Activated naive CD8-positive, alpha-beta T cell (primary cell): Measurements from ENCODE around the gene LHCGR.
"Not testable (repeated sequence)": the region's sequence is repeated elsewhere in the genome, so short reads cannot be mapped to it uniquely, and the experiment has no call there.

Experiments
- H3K27ac Mint-ChIP-seq: one replicate; pipeline ENCODE4 v1.8.0; 2021; ENCODE audit warnings: mixed read lengths
- H3K27me3 Mint-ChIP-seq: one replicate; pipeline ENCODE4 v1.8.0; 2021; ENCODE audit warnings: mixed read lengths
- H3K36me3 Mint-ChIP-seq: one replicate; pipeline ENCODE4 v1.8.0; 2021; ENCODE audit warnings: mixed read lengths
- H3K4me1 Mint-ChIP-seq: one replicate; pipeline ENCODE4 v1.8.0; 2021; ENCODE audit warnings: low read depth, mixed read lengths
- H3K4me3 Mint-ChIP-seq: one replicate; pipeline ENCODE4 v1.8.0; 2021; ENCODE audit warnings: mild to moderate bottlenecking, mixed read lengths
- H3K9me3 Mint-ChIP-seq: one replicate; pipeline ENCODE4 v1.8.0; 2021; ENCODE audit warnings: low read depth, mixed read lengths

Gene LHCGR

GRCh38 chr2:48759682-48760081 lies 4.2 kb upstream of the LHCGR start:
- no peak overlapping the region for H3K27ac Mint-ChIP-seq
- H3K4me1 Mint-ChIP-seq = no peaks in the 10 kb centered on the region
- H3K9me3 Mint-ChIP-seq = peaks cover 14% of the 10 kb centered on the region
- peaks cover 3% of the 10 kb centered on the region for H3K36me3 Mint-ChIP-seq
- H3K4me3 Mint-ChIP-seq = no peak overlapping the region
- H3K27me3 Mint-ChIP-seq = peaks cover 11% of the 10 kb centered on the region

GRCh38 chr2:48756289-48756688 lies 765 bp upstream of the LHCGR start:
- Mint-ChIP-seq H3K4me1 (no peaks in the 10 kb centered on the region), H3K27ac (no peak overlapping the region), H3K27me3 (peaks cover 14% of the 10 kb centered on the region)

DNA sequence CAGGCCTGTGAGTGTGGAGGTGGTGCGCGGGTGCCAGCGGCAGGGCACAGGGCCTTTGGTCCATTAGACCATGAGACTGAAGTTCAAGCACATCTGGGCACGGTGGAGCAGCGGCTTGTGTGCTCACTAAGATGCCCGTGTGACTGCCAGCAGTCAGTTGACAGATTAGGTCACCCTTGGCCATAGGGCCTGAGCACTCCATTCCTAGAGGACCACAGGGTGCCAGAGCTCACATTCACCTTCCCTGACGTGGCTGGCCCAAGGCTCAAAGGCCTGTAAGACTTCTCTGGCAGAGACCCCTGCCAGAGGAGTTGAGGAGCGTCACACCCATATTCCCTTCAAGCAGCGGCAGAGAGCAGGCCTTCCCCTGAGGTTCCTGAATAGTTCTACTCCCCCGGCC lies 650 bp downstream of the LHCGR start:
- Mint-ChIP-seq H3K4me1 (no peaks in the 10 kb centered on the region), H3K27ac (no peak overlapping the region), H3K36me3 (no peaks in the 10 kb centered on the region), H3K27me3 (peaks cover 14% of the 10 kb centered on the region), H3K4me3 (no peak overlapping the region), H3K9me3 (peaks cover 6% of the 10 kb centered on the region)

More at GRCh38 chr2:48756289-48756688, 765 bp upstream of the LHCGR start:
- H3K36me3 Mint-ChIP-seq = no peaks in the 10 kb centered on the region
- H3K4me3 Mint-ChIP-seq = no peak overlapping the region
- H3K9me3 Mint-ChIP-seq = peaks cover 6% of the 10 kb centered on the region

- H3K27me3 Mint-ChIP-seq = peaks cover 17% of the 10 kb centered on the region
- no peak overlapping the region for H3K4me3 Mint-ChIP-seq
- H3K4me1 Mint-ChIP-seq = no peaks in the 10 kb centered on the region
Observed at GRCh38 chr2:48753228-48753627, 2.3 kb downstream of the LHCGR start.

DNA sequence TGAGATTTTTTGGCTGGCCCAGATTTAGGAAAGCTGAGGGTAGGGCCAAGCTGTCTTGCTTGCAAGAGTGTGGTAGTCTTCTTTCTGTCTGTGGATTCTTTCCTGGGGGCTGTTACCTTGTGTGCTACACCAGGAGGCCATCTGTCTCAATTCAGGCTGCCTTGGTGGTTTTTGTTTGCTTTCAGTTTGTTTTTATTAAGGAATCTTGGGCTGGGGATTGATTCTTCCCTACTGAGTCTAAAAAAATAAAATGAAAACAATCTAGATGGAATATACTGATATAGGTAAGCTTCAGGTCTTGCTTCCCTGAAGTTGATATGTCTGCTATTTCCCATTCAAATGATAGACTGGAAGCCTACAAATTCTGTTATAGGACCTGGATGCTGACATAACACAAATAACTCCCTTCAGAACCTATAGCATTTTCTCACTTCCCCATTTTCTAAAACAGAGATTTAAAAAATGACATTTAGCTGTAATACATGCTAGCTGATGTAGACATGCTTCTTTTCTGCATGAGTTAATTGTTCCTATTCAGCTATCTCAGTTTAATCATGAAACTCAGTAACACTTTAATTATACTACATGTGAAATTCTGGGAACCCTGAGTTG lies 5.3 kb downstream of the LHCGR start:
- Mint-ChIP-seq H3K27ac (no peak overlapping the region), H3K9me3 (no peaks in the 10 kb centered on the region), H3K27me3 (peaks cover 10% of the 10 kb centered on the region), H3K4me3 (no peak overlapping the region), H3K4me1 (no peaks in the 10 kb centered on the region), H3K36me3 (no peaks in the 10 kb centered on the region)

More at GRCh38 chr2:48753228-48753627, 2.3 kb downstream of the LHCGR start:
- H3K36me3 Mint-ChIP-seq = no peaks in the 10 kb centered on the region
- peaks cover 6% of the 10 kb centered on the region for H3K9me3 Mint-ChIP-seq
- H3K27ac Mint-ChIP-seq = no peak overlapping the region

- H3K9me3 Mint-ChIP-seq = no peaks in the 10 kb centered on the region
- H3K27ac Mint-ChIP-seq = no peak overlapping the region
- no peaks in the 10 kb centered on the region for H3K36me3 Mint-ChIP-seq
- peaks cover 10% of the 10 kb centered on the region for H3K27me3 Mint-ChIP-seq
- H3K4me3 Mint-ChIP-seq = no peak overlapping the region
- no peaks in the 10 kb centered on the region for H3K4me1 Mint-ChIP-seq
Observed at GRCh38 chr2:48749291-48750127, 6.0 kb downstream of the LHCGR start.

- Mint-ChIP-seq H3K27ac (no peak overlapping the region), H3K4me1 (no peaks in the 10 kb centered on the region), H3K27me3 (peaks cover 7% of the 10 kb centered on the region), H3K9me3 (no peaks in the 10 kb centered on the region), H3K36me3 (no peaks in the 10 kb centered on the region), H3K4me3 (no peak overlapping the region)
Observed at GRCh38 chr2:48747319-48747718, 8.2 kb downstream of the LHCGR start.

GRCh38 chr2:48739236-48739635 lies 16.3 kb downstream of the LHCGR start:
- not testable (repeated sequence) for H3K4me1 Mint-ChIP-seq, H3K4me3 Mint-ChIP-seq, H3K27ac Mint-ChIP-seq, H3K36me3 Mint-ChIP-seq, H3K9me3 Mint-ChIP-seq
- peaks cover 14% of the 10 kb centered on the region for H3K27me3 Mint-ChIP-seq

DNA sequence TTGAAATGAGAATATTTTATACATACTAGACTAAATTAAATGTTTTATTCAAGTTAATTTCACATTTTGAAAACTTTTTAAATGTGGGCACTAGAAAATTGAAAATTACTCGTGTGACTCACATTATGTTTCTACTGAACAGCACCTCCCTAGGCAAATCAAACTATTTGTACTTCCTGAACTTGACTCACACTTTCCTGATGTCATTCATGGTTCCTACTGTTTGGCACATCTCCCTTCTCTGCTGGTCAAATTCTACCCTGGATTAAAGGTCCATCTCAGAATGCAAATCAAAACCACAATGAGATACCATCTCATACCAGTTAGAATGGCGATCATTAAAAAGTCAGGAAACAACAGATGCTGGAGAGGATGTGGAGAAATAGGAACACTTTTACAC lies 16.7 kb downstream of the LHCGR start:
- H3K36me3 Mint-ChIP-seq = no peaks in the 10 kb centered on the region
- no peak overlapping the region for H3K27ac Mint-ChIP-seq
- H3K4me3 Mint-ChIP-seq = no peak overlapping the region
- no peaks in the 10 kb centered on the region for H3K9me3 Mint-ChIP-seq
- peaks cover 14% of the 10 kb centered on the region for H3K27me3 Mint-ChIP-seq
- H3K4me1 Mint-ChIP-seq = no peaks in the 10 kb centered on the region

DNA sequence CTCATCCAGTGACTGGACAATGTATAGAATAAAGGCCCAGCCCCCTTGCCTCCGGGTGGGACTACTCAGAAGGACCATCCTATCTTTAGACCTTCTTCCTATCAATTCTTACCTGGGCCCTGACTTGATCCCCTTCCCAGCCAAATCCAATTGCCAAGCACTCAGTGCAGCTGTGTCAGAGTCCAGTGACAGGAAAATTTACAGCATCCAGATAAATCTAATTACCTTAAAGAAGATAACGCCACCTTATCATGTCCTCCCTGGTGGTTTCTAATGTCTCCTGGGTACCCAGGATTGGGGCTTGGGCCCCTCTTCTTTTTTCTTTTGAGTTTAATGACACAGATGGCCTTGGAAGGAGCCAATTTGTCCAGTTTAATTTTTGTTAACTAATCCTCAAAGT lies 19.3 kb downstream of the LHCGR start:
- Mint-ChIP-seq H3K27me3 (peaks cover 17% of the 10 kb centered on the region), H3K9me3 (no peaks in the 10 kb centered on the region), H3K4me1 (no peaks in the 10 kb centered on the region), H3K4me3 (no peak overlapping the region), H3K36me3 (no peaks in the 10 kb centered on the region), H3K27ac (no peak overlapping the region)

DNA sequence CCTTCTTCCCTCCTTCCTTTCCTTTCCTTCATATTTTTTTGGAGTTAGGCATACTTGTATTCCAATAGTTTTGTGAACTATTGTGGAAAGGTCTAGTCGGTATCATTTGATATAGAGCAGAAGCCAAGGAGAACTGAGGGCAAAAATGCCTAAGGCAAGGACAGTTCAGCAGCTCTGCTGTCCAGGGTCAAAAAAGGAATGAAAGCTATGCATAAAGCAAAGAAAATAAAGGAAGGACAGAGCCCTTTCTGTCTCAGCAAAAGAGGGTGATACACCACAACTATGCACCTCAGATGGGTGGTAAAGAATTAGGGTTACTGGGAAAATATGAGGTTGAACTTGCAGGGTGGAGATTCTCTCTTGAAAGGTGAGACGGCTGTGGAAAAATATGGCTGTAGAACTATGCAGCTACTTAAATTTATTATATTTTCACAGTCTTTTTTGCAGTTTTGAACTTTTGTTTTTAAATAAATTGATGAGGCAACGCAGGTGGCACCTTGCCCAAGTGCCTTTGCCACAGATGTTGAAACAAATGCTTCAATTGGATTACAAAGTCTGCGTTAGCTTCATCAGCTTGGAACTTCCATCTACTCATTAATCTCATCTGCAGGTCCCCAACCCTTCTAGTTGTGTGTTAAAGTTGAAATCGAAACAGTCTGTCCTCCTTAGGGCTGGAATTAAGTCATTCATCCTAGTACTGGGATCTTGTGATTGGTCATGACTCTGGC lies 20.8 kb downstream of the LHCGR start:
- H3K27ac Mint-ChIP-seq = no peak overlapping the region
- H3K9me3 Mint-ChIP-seq = no peaks in the 10 kb centered on the region
- H3K27me3 Mint-ChIP-seq = peaks cover 17% of the 10 kb centered on the region
- H3K4me3 Mint-ChIP-seq = no peak overlapping the region
- no peaks in the 10 kb centered on the region for H3K4me1 Mint-ChIP-seq
- no peaks in the 10 kb centered on the region for H3K36me3 Mint-ChIP-seq

- Mint-ChIP-seq H3K9me3 (no peaks in the 10 kb centered on the region), H3K36me3 (no peaks in the 10 kb centered on the region), H3K27ac (no peak overlapping the region), H3K4me3 (no peak overlapping the region), H3K4me1 (no peaks in the 10 kb centered on the region), H3K27me3 (peaks cover 16% of the 10 kb centered on the region)
Observed at GRCh38 chr2:48733067-48733503, 22.4 kb downstream of the LHCGR start.

DNA sequence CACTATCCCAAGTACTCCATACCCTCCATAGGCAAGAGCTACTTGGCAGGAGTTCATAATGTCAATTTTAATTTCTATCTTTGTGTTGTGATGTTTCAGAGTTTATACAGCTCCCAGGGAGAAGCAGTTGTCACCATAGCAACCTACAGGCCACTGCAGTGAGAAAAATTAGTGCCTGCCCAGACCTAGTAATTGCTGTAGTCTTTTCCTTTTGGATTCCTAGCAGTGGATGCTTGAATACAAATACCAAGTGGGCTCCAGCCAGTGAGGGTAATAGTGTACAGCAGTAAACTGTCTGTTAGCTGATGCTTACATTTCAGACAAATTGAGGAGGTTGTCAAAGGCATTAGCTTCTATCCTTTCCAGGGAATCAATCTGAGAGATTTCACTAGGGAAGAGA lies 26.7 kb downstream of the LHCGR start:
- no peaks in the 10 kb centered on the region for H3K4me1 Mint-ChIP-seq
- H3K27me3 Mint-ChIP-seq = peaks cover 10% of the 10 kb centered on the region
- H3K36me3 Mint-ChIP-seq = no peaks in the 10 kb centered on the region
- no peaks in the 10 kb centered on the region for H3K9me3 Mint-ChIP-seq
- no peak overlapping the region for H3K27ac Mint-ChIP-seq
- no peak overlapping the region for H3K4me3 Mint-ChIP-seq

GRCh38 chr2:48728295-48728694 lies 27.2 kb downstream of the LHCGR start:
- Mint-ChIP-seq H3K4me1 (no peaks in the 10 kb centered on the region), H3K4me3 (no peak overlapping the region), H3K27ac (no peak overlapping the region), H3K27me3 (peaks cover 9% of the 10 kb centered on the region), H3K36me3 (no peaks in the 10 kb centered on the region), H3K9me3 (no peaks in the 10 kb centered on the region)

DNA sequence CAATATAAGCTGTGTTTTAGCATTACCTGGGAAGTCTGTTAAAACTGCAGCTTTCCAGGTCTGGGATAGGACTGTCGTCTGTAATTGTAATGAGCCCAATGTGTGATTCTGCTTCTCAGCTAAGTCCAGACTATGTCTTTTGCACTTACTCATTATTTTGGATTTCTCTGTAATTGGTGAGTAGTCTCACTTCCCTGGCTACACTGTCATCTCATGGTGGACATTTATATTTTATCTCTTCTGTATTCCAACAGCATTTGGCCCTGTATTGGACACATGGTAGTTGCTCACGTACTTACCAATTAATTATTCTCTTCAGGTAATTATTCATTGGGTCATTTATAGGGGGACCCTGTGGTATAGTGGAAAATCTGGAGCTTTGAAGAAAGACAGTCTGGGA lies 28.0 kb downstream of the LHCGR start:
- no peaks in the 10 kb centered on the region for H3K36me3 Mint-ChIP-seq
- no peaks in the 10 kb centered on the region for H3K4me1 Mint-ChIP-seq
- peaks cover 7% of the 10 kb centered on the region for H3K27me3 Mint-ChIP-seq
- H3K27ac Mint-ChIP-seq = no peak overlapping the region
- H3K9me3 Mint-ChIP-seq = no peaks in the 10 kb centered on the region
- H3K4me3 Mint-ChIP-seq = no peak overlapping the region
